ENCODE data around the gene MEPE.
"Not testable (repeated sequence)": the region's sequence is repeated elsewhere in the genome, so short reads cannot be mapped to it uniquely, and the experiment has no call there.

MEPE gene

GRCh38 chr4:87875191-87875590 is 42.4 kb downstream of the MEPE start:
- no peak overlapping the region for H3K4me3 ChIP-seq (ENCODE audit: low read length)
- no peak for TF ChIP-seq CTCF (conservative IDR thresholded peaks at IDR 0.05; ENCODE audit: low read length)
- no peak for DNase-seq (ENCODE audit: low read depth)

GRCh38 chr4:87880106-87880505 is 47.3 kb downstream of the MEPE start:
- DNase-seq (ENCODE audit: low read depth): no peak
- H3K4me3 ChIP-seq (ENCODE audit: low read length): no peak overlapping the region
- TF ChIP-seq CTCF (conservative IDR thresholded peaks at IDR 0.05; ENCODE audit: low read length): no peak

- DNase-seq (ENCODE audit: low read depth): no peak
- TF ChIP-seq CTCF (conservative IDR thresholded peaks at IDR 0.05; ENCODE audit: low read length): no peak
- H3K4me3 ChIP-seq (ENCODE audit: low read length): no peak overlapping the region
Measured at GRCh38 chr4:87881115-87881514, 48.3 kb downstream of the MEPE start.

- no peak overlapping the region for H3K4me3 ChIP-seq (ENCODE audit: low read length)
- no peak for TF ChIP-seq CTCF (conservative IDR thresholded peaks at IDR 0.05; ENCODE audit: low read length)
- peak; percentile 12 for DNase-seq (ENCODE audit: low read depth)
Measured at GRCh38 chr4:87882321-87882720, 49.6 kb downstream of the MEPE start.

GRCh38 chr4:87882861-87883260 is 50.1 kb downstream of the MEPE start:
- no peak for TF ChIP-seq CTCF (conservative IDR thresholded peaks at IDR 0.05; ENCODE audit: low read length)
- DNase-seq (ENCODE audit: low read depth): no peak
- no peak overlapping the region for H3K4me3 ChIP-seq (ENCODE audit: low read length)

- no peak for TF ChIP-seq CTCF (conservative IDR thresholded peaks at IDR 0.05; ENCODE audit: low read length)
- H3K4me3 ChIP-seq (ENCODE audit: low read length): no peak overlapping the region
- no peak for DNase-seq (ENCODE audit: low read depth)
Measured at GRCh38 chr4:87884976-87885549, 52.3 kb downstream of the MEPE start.

- no peak for TF ChIP-seq CTCF (conservative IDR thresholded peaks at IDR 0.05; ENCODE audit: low read length)
- no peak for DNase-seq (ENCODE audit: low read depth)
- no peak overlapping the region for H3K4me3 ChIP-seq (ENCODE audit: low read length)
Measured at GRCh38 chr4:87886083-87886482, 53.3 kb downstream of the MEPE start.

GRCh38 chr4:87890753-87891152 is 58.0 kb downstream of the MEPE start:
- not testable (repeated sequence) for H3K4me3 ChIP-seq (ENCODE audit: low read length); DNase-seq (ENCODE audit: low read depth)
